Activated naive CD4-positive, alpha-beta T cell (primary cell): ENCODE results near the gene ZEB1.
"Not testable (repeated sequence)": the region's sequence is repeated elsewhere in the genome, so short reads cannot be mapped to it uniquely, and the experiment has no call there.

Experiments
- DNase-seq, 4 experiments: peaks; one replicate each; lab custom pipeline; 2025; lab: John Stamatoyannopoulos, UW

ZEB1 gene

GRCh38 chr10:31366703-31367102, 47.7 kb downstream of the ZEB1 start:
- DNase-seq: no peak

DNA sequence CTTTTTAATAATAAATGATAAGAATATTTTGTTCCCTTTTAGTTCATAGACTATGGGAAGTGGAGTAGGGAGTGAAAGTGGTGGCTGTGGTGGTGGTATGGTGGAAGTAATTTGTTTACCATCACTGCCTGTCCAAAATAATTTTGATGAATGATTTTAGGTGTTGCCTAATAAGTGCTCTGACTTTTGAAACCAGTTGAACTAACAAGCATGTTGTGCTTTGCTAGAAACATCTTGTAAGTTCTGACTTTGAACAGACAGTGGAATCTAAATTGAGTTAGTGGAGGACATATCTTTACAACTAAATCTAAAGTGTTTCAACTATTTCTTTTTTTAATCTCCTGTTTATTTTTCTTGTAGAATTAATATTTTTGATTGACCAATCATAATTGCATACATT, 49.7 kb downstream of the ZEB1 start:
- no peak for DNase-seq

DNA sequence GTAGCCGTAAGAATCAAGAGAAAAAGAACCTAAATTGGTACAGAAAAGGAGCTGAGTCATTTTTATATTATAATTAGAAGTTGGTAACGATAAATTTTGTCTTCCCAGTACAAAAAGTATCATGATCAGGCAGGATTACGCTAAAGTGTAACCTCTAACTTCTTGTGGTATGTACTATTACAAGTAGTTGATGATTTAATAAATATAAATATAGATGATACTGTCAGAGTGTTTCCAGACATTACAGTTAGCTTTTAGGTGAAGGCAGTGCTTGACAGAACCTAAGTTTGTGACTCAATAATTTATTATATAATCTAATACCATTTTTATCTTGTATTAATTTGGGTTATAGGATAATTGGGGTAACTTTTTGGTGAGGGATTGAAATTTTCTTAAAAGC, 53.4 kb downstream of the ZEB1 start:
- no peak for DNase-seq

DNA sequence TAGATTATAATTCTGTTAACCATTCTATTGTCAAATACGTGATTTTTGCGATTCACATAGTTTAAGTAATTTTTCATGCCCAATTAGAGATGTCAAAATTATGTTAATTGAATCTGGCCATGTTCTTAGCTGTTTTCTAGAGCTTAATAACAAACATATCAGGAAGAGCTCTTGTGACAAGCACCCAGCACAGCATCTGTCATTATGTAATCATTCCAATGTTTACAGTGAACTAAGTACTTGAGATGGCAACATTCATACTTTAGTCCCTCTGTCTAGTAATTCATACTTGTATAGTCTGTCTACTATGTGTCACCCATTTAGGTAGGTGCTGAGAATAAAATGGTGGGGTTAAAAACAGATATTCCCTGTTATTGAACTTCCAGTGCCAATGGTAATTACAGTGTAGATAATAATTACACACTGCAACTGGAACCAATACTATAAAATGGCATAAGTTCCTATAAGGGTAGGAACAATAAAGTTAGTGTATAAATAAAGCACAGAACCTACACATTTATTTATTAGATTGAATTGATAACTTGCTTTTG, 55.2 kb downstream of the ZEB1 start:
- DNase-seq: no peak

DNA sequence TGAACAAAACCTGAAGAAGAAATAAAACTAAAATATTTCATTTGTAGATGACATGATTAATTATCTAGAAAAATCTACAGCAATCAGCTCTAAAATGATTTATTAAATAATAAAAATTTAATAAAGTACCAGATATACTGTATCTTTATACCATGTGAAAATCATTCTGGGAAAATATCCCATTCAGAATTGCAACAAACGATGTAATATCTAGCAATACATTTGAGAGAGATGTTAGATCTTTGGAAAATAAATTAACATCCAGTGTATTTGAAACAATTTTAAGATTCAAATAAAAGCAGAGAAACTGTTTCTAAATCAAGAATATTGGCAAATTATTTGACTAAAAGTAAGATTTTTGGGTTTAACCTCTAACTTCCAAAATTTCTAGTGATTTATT, 62.2 kb downstream of the ZEB1 start:
- DNase-seq: no peak

GRCh38 chr10:31381766-31382316, 62.8 kb downstream of the ZEB1 start:
- DNase-seq: no peak

- no peak for DNase-seq
Measured at GRCh38 chr10:31383810-31384588, 65.0 kb downstream of the ZEB1 start.

DNA sequence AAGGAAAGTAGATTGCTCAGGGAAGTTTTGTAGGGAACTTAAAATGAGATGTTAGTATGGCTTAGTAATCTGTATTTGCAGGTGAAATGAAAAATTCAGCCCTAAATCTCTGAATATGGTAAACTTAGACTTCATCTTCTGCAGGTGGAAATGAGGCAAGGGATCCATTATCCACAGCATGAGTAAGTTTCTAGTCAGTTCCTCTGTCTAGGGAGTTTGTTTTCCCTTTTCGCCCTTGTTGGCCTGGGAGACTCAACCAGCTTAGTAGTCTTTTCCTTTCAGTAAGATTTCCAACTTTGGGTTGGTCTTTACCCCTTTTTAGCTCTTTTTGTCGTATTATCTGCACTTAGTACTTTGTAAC, 65.6 kb downstream of the ZEB1 start:
- no peak for DNase-seq

- DNase-seq: no peak
Measured at GRCh38 chr10:31390804-31391203, 71.8 kb downstream of the ZEB1 start.

DNA sequence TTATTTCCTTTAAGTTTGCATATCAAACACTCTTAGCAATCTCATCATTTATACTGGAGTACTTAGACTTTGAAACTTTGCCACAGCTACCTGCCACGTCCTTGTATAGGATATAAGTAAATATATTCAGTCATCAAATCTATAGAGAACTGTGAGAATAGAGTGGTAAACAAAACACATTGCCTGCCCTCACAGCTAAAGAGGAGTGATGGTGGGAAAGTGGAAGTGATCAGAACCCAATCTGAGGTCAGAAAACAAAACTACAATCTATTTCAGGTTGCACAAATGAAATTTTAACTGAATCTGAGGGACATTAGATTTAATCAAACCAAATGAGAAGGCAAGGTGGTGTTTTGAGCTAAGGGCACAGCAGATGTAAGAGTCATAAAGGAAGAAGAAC, 74.8 kb downstream of the ZEB1 start:
- DNase-seq: no peak

GRCh38 chr10:31395695-31396094, 76.7 kb downstream of the ZEB1 start:
- no peak for DNase-seq

GRCh38 chr10:31396376-31396775, 77.4 kb downstream of the ZEB1 start:
- no peak for DNase-seq

- DNase-seq: no peak
Measured at GRCh38 chr10:31397852-31398251, 78.8 kb downstream of the ZEB1 start.

DNA sequence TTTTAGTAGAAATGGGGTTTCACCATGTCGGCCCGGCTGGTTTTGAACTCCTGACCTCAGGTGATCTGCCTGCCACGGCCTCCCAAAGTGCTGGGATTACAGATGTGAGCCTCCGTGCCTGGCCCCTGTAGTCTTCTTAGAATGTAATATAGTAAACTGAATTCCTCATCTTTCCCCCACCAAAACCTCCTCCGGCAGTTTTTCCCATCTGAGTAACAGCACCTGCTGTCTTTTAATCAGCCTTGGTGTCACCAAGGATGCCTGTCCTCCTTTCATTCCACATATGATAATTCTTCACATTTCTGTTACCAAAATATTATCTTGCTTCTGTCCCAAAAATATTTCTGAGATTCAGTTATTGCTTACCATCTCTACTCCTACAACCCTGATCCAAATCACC, 80.2 kb downstream of the ZEB1 start:
- no peak for DNase-seq

DNA sequence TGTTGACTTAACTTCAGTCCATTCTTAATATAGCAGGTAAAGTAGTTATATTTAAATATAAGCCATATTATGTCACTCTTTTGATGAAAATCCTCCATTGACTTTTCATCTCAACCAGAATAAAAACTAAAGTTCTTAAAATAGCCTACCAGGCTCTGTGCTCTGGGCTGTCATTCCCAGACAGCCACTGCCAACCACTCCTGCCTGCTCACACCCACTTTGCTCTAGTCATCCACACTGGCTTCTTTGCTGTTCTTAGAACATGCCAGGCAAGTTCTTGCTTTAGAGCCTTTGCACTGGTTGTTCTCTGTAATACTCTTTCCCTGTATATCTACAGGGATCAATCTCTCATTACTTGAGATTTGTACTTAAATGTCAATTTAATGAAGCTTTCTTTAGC, 80.6 kb downstream of the ZEB1 start:
- no peak for DNase-seq

GRCh38 chr10:31401287-31401686, 82.3 kb downstream of the ZEB1 start:
- no peak for DNase-seq

DNA sequence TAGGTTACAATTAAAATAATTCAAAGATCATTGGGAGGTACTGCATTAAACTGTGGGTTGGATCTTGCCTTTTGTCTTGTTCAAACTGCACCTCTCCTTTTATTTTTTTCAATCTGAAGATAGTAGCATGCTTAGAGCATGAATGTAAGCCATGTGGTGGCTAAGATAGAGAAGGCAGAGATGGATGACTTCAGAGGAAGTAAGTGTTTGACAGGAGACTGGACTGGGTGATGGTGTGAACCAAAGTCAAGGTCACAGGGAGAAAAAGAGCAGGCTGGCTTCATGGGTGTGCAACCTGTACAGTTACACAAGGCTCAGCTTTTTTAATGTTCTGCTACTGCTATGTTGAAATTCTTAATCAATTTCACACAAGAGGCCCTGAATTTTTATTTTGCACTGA, 85.6 kb downstream of the ZEB1 start:
- no peak for DNase-seq

GRCh38 chr10:31405829-31406228, 86.8 kb downstream of the ZEB1 start:
- DNase-seq: not testable (repeated sequence)

DNA sequence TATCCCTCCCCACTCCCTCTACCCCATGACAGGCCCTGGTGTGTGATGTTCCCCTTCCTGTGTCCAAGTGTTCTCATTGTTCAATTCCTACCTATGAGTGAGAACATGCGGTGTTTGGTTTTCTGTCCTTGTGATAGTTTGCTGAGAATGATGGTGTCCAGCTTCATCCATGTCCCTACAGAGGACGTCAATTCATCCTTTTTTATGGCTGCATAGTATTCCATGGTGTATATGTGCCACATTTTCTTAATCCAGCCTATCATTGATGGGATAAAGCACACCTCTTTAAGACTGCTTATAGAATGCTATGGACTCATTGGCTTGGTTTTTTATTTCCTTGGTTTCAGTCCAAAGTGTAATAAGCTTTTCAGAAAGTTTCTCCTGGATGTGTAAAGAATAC, 93.4 kb downstream of the ZEB1 start:
- not testable (repeated sequence) for DNase-seq

- no peak for DNase-seq
Measured at GRCh38 chr10:31413325-31413724, 94.3 kb downstream of the ZEB1 start.

- DNase-seq: no peak
Measured at GRCh38 chr10:31418481-31418880, 99.5 kb downstream of the ZEB1 start.

DNA sequence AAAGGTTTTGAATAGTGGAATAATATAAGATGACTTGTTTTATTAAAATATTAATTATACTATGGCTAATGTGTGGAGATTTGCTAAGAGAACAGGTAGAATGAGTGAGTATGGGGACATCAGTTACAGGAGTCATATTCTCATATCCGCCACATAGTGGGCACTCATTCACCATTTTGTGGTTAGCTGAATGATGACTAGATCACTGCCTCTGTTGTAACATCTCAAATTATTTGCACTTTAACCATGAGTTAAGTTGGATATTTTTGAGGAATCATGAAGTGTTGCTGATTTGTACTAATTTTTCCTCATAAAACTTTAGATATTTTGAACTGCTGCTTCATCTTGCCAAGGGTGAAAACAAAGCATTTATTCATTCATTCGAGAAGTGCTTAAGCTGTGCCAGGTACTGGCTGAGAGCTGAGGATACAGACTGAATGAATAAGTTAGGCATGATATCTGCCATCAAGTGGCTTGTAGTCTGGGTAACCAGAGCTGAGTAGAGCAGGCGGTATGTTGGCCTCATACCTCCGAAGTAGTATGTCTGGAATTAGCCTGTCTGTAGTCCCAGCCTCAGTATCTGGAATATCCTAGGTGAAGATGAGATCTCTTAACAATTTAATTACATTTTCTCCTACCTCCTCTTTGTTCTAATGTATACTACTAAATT, 100.5 kb downstream of the ZEB1 start:
- DNase-seq: no peak

DNA sequence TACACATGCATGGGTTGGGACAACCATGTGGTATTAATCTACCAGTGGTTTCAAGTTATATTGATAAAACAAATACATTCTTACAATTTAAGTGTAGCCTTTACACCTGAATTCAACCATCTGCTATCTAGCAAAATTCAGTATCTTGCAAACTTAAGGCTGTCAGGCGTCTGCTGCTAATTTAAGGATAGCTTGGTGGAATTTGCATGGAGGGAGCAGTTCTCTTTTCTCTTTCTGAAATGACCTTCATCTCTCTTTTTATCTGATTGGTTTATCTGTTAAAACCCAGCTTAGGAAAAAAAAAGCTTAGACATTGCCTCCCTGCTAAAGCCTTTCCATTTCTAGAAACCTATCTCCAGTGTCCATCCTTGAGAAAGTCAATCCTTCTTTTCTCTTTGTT, 102.3 kb downstream of the ZEB1 start:
- no peak for DNase-seq
